K562 (cell line): ENCODE measurements around the gene EHD2. TPM values are rescaled to one million over a fixed set of nuclear protein-coding genes. Genes with fewer than 3 reads are reported as not detected.

Source experiments
- ADNP ChIP-seq: fragments of 200-800 bp; sonication (Bioruptor generic); IDR thresholded peaks from 2 replicates; pipeline ENCODE4 v1.6.1; 2016; ENCODE audit warnings: missing genetic modification characterization, missing compliant biosample characterization
- BCOR ChIP-seq: fragments of 450-650 bp; IDR thresholded peaks from 2 replicates; pipeline ENCODE4 v1.6.1; 2016
- CREB1 ChIP-seq, 2 experiments: sonication (generic) in 1 of 2; formaldehyde crosslinking in 1 of 2; IDR thresholded peaks; 2 replicates each; pipeline versions ENCODE4 v1.6.1 to v1.8.0; 2012 to 2022; ENCODE audit warnings: inconsistent platforms in 1 of 2, mild to moderate bottlenecking in 1 of 2, missing genetic modification reagents in 1 of 2, moderate library complexity in 1 of 2
- DDX20 ChIP-seq: fragments of 450-650 bp; IDR thresholded peaks from 2 replicates; pipeline ENCODE4 v1.6.1; 2016; ENCODE audit warnings: missing genetic modification characterization, low read depth, mild to moderate bottlenecking, missing compliant biosample characterization, moderate library complexity
- ELF1 ChIP-seq: fragments of 200-800 bp; sonication (Bioruptor generic); IDR thresholded peaks from 2 replicates; pipeline ENCODE4 v1.6.1; 2016; ENCODE audit warnings: missing genetic modification characterization, missing compliant biosample characterization
- HDAC2 ChIP-seq: fragments of 450-650 bp; IDR thresholded peaks from 2 replicates; pipeline ENCODE4 v1.6.1; 2016; ENCODE audit warnings: mild to moderate bottlenecking
- HIVEP1 ChIP-seq: fragments of 250-450 bp; sonication (Bioruptor Pico); IDR thresholded peaks from 2 replicates; pipeline ENCODE4 v1.4.0; 2020; ENCODE audit warnings: mild to moderate bottlenecking
- KLF6 ChIP-seq: fragments of 250-450 bp; sonication (Bioruptor Pico); IDR thresholded peaks from 2 replicates; pipeline ENCODE4 v1.4.0; 2020; ENCODE audit warnings: mild to moderate bottlenecking, moderate library complexity, borderline replicate concordance
- MBD2 ChIP-seq: sonication (generic); IDR thresholded peaks from 2 replicates; pipeline ENCODE4 v1.6.1; 2016; ENCODE audit warnings: low read depth, borderline replicate concordance
- NR2F6 ChIP-seq: fragments of 450-650 bp; formaldehyde crosslinking; IDR thresholded peaks from 2 replicates; pipeline ENCODE4 v1.4.0; 2020; ENCODE audit warnings: mild to moderate bottlenecking
- PURB ChIP-seq: sonication (generic); formaldehyde crosslinking; IDR thresholded peaks from 2 replicates; pipeline ENCODE4 v1.9.0; 2021; ENCODE audit warnings: low read depth, mild to moderate bottlenecking, missing genetic modification reagents
- RBM14 ChIP-seq: fragments of 200-400 bp; formaldehyde crosslinking; IDR thresholded peaks from 2 replicates; pipeline ENCODE4 v1.6.1; 2018; ENCODE audit warnings: low read depth, mild to moderate bottlenecking, low read length, moderate library complexity, borderline replicate concordance; ENCODE audit not compliant: insufficient read depth
- RBM25 ChIP-seq: fragments of 200-400 bp; formaldehyde crosslinking; IDR thresholded peaks from 2 replicates; pipeline ENCODE4 v1.6.1; 2018; ENCODE audit warnings: low read length, low read depth, moderate library complexity; ENCODE audit not compliant: severe bottlenecking
- RCOR1 ChIP-seq, 2 experiments: IDR thresholded peaks; 2 replicates each; pipeline ENCODE4 v1.6.1; 2012; ENCODE audit warnings: low read depth in 2 of 2, low read length in 2 of 2, borderline replicate concordance in 1 of 2, improper control_type of control experiment in 1 of 2
- TCF3 ChIP-seq: sonication (generic); formaldehyde crosslinking; IDR thresholded peaks from 2 replicates; pipeline ENCODE4 v1.4.0; 2020; ENCODE audit warnings: mild to moderate bottlenecking, missing genetic modification reagents
- ZNF280A ChIP-seq: fragments of 450-650 bp; IDR thresholded peaks from 2 replicates; pipeline ENCODE4 v1.6.1; 2018; ENCODE audit warnings: mild to moderate bottlenecking, low read depth; ENCODE audit not compliant: partially characterized antibody
- ZNF311 ChIP-seq: fragments of 250-450 bp; sonication (Bioruptor Pico); IDR thresholded peaks from 2 replicates; pipeline ENCODE4 v1.4.0; 2020; ENCODE audit warnings: mild to moderate bottlenecking, moderate library complexity
- ZNF717 ChIP-seq: fragments of 250-450 bp; sonication (Bioruptor Pico); IDR thresholded peaks from 2 replicates; pipeline ENCODE4 v1.5.0; 2021
- polyA plus RNA-seq, 8 experiments: library from polyadenylated mRNA; depleted of rRNA in 4 of 8; stranded (reverse) in 5 of 8; unstranded in 3 of 8; fragments of >200 nt; fragmentation: Nextera tagmentation in 2 of 8; fragmentation: Illumina TruSeq in 1 of 8; extraction: Ambion mirVana in 2 of 8; extraction: Trizol in 1 of 8; gene quantifications; 2 replicates each; pipeline versions ENCODE4 v1.2.1 to v1.2.3, GENCODE V29; 2011 to 2014; ENCODE audit warnings: inconsistent platforms in 1 of 8, missing spikeins in 1 of 8
- total RNA-seq, 7 experiments: library from RNA; depleted of rRNA in 6 of 7; stranded (reverse); fragments of >200 nt in 6 of 7; fragmentation: Illumina TruSeq in 2 of 7; extraction: Trizol in 2 of 7; gene quantifications; 2 replicates each; pipeline versions ENCODE4 v1.2.1 to v1.2.3, GENCODE V29; 2011 to 2021; ENCODE audit warnings: low replicate concordance in 1 of 7
- TF ChIP-seq, protein P1 (sequence below): sonication (generic); formaldehyde crosslinking; IDR thresholded peaks from 2 replicates; pipeline ENCODE4 v1.8.0; 2022; ENCODE audit warnings: missing genetic modification reagents, mild to moderate bottlenecking, moderate library complexity, borderline replicate concordance
- TF ChIP-seq, protein P2 (sequence below): fragments of 250-450 bp; sonication (Bioruptor Pico); IDR thresholded peaks from 2 replicates; pipeline ENCODE4 v1.8.0; 2021; ENCODE audit warnings: mild to moderate bottlenecking, moderate library complexity

The EHD2 gene
- total and polyA plus RNA-seq, 9 of the 15 experiments (the other 6 are each of a cell fraction or from before 2014, with no cell fraction given), result 1.7 to 32.2 (median 3.0) TPM

GRCh38 chr19:47762615-47763308 lies 49.5 kb downstream of the EHD2 start (continued):
- TF ChIP-seq ZNF280A (no peak), KLF6 (no peak), HIVEP1 (no peak), ELF1 (tag) (no peak), HDAC2 (peak; percentile 43; the same call in 1 of the 2 replicates), ZNF311 (CRISPR knock-in tag) (no peak), DDX20 (tag) (no peak), PURB (no peak), MBD2 (no peak), CREB1 (IDR thresholded peaks at IDR 0.05) (no peak), CREB1 (CRISPR knock-in tag; IDR thresholded peaks at IDR 0.05) (no peak), NR2F6 (CRISPR knock-in tag) (no peak), ADNP (tag) (peak; percentile 58; the same call in 1 of the 2 replicates), RCOR1 (IDR thresholded peaks at IDR 0.05; ENCODE audit: borderline replicate concordance in 1 of 2, low read depth in 2 of 2, low read length in 2 of 2) (peak in 1 of 2 experiments; percentile 64; a peak in 1 of 4 replicates), RBM14 (no peak), RBM25 (peak; percentile 94), TCF3 (CRISPR knock-in tag) (no peak), BCOR (peak; percentile 97), ZNF717 (CRISPR knock-in tag) (no peak)
- TF ChIP-seq, protein P1, sequence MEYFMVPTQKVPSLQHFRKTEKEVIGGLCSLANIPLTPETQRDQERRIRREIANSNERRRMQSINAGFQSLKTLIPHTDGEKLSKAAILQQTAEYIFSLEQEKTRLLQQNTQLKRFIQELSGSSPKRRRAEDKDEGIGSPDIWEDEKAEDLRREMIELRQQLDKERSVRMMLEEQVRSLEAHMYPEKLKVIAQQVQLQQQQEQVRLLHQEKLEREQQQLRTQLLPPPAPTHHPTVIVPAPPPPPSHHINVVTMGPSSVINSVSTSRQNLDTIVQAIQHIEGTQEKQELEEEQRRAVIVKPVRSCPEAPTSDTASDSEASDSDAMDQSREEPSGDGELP (CRISPR knock-in tag), result no peak
- TF ChIP-seq, protein P2, sequence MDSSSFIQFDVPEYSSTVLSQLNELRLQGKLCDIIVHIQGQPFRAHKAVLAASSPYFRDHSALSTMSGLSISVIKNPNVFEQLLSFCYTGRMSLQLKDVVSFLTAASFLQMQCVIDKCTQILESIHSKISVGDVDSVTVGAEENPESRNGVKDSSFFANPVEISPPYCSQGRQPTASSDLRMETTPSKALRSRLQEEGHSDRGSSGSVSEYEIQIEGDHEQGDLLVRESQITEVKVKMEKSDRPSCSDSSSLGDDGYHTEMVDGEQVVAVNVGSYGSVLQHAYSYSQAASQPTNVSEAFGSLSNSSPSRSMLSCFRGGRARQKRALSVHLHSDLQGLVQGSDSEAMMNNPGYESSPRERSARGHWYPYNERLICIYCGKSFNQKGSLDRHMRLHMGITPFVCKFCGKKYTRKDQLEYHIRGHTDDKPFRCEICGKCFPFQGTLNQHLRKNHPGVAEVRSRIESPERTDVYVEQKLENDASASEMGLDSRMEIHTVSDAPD (CRISPR knock-in tag), result no peak
